ENCODE data around the gene NDUFS1.
"Not testable (repeated sequence)": the region's sequence is repeated elsewhere in the genome, so short reads cannot be mapped to it uniquely, and the experiment has no call there.

The NDUFS1 gene

GRCh38 chr2:206198677-206199076 is 39.4 kb upstream of the NDUFS1 start:
- TF ChIP-seq YY1 (IDR thresholded peaks at IDR 0.05; ENCODE audit: insufficient read depth, insufficient read length) (no peak), SUZ12 (IDR thresholded peaks at IDR 0.05; ENCODE audit: extremely low read depth, insufficient read depth, insufficient read length) (no peak), ZNF274 (IDR thresholded peaks at IDR 0.05; ENCODE audit: low read depth, low read length) (no peak)
- no peak overlapping the region for H3K4me3 ChIP-seq (ENCODE audit: insufficient read length, low read depth)
- DNase-seq (ENCODE audit: low read depth, low spot score) = no peak
- no peaks in the 10 kb centered on the region for H3K27me3 ChIP-seq (ENCODE audit: insufficient read depth, insufficient read length)
- H3K36me3 ChIP-seq (ENCODE audit: insufficient read depth, insufficient read length, low read length) = no peaks in the 10 kb centered on the region
- H3K9ac ChIP-seq (ENCODE audit: insufficient read length, low read depth) = no peak overlapping the region
- no peaks in the 10 kb centered on the region for H3K4me1 ChIP-seq (ENCODE audit: insufficient read depth, insufficient read length)
- no peaks in the 10 kb centered on the region for H3K9me3 ChIP-seq (ENCODE audit: insufficient read depth, low read length)

DNA sequence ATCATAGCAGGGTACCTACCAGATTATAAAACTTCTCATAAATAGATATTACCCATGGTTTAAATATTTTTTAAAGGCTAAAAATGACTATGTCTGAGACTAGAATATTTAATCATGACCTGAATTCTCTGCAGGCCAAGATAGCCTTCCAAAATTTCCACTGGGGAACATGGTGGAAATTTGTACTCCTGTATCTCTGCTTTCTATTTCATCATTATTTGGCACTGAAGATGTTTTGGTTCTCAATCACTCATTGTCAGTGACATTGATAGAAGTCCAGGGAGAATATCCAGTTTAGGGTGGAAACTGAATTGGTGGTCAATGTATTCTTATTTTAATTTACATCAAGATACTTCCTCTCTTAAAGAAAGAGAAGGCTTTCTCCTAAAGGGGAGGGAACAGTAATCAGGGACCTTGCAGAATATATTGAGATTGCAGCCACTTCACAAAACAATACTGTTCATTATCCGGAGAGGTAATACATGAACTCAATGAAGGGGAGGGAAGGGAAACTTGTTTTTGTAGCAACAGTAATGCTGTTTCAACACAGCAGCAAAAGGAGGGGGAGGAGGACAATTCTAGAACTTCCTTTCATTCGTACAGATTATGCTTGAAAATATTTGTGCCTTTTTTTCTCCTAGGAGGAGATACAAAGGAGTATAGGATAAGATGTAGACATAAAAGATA is 34.6 kb upstream of the NDUFS1 start:
- no peaks in the 10 kb centered on the region for H3K36me3 ChIP-seq (ENCODE audit: insufficient read depth, insufficient read length, low read length)
- no peak overlapping the region for H3K4me3 ChIP-seq (ENCODE audit: insufficient read length, low read depth)
- H3K9me3 ChIP-seq (ENCODE audit: insufficient read depth, low read length) = no peaks in the 10 kb centered on the region
- no peaks in the 10 kb centered on the region for H3K4me1 ChIP-seq (ENCODE audit: insufficient read depth, insufficient read length)
- H3K27me3 ChIP-seq (ENCODE audit: insufficient read depth, insufficient read length) = no peaks in the 10 kb centered on the region
- DNase-seq (ENCODE audit: low read depth, low spot score) = no peak
- TF ChIP-seq YY1 (IDR thresholded peaks at IDR 0.05; ENCODE audit: insufficient read depth, insufficient read length) = no peak
- TF ChIP-seq SUZ12 (IDR thresholded peaks at IDR 0.05; ENCODE audit: extremely low read depth, insufficient read depth, insufficient read length) = no peak
- TF ChIP-seq ZNF274 (IDR thresholded peaks at IDR 0.05; ENCODE audit: low read depth, low read length) = no peak
- no peak overlapping the region for H3K9ac ChIP-seq (ENCODE audit: insufficient read length, low read depth)

DNA sequence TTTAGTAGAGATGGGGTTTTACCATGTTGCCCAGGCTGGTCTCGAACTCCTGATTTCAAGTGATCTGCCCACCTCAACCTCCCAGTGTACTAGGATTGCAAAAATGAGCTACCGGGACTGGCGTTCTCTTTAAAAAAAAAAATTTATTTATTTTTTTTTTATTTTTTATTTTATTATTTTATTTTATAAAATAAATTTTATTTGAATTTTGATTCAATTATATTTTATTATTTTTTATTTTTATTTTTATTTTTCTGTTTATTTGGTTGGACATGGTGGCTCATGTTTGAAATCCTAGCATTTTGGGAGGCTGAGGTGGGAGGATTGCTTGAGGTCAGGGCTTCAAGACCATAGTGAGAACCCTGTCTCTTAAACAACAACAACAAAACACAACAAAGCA is 32.9 kb upstream of the NDUFS1 start:
- DNase-seq (ENCODE audit: low read depth, low spot score) = no peak
- TF ChIP-seq ZNF274 (IDR thresholded peaks at IDR 0.05; ENCODE audit: low read depth, low read length) (no peak), SUZ12 (IDR thresholded peaks at IDR 0.05; ENCODE audit: extremely low read depth, insufficient read depth, insufficient read length) (no peak), YY1 (IDR thresholded peaks at IDR 0.05; ENCODE audit: insufficient read depth, insufficient read length) (no peak)
- no peak overlapping the region for H3K4me3 ChIP-seq (ENCODE audit: insufficient read length, low read depth)
- no peaks in the 10 kb centered on the region for H3K4me1 ChIP-seq (ENCODE audit: insufficient read depth, insufficient read length)
- H3K27me3 ChIP-seq (ENCODE audit: insufficient read depth, insufficient read length) = no peaks in the 10 kb centered on the region
- H3K9me3 ChIP-seq (ENCODE audit: insufficient read depth, low read length) = no peaks in the 10 kb centered on the region
- H3K9ac ChIP-seq (ENCODE audit: insufficient read length, low read depth) = no peak overlapping the region
- H3K36me3 ChIP-seq (ENCODE audit: insufficient read depth, insufficient read length, low read length) = no peaks in the 10 kb centered on the region

- no peak overlapping the region for H3K4me3 ChIP-seq (ENCODE audit: insufficient read length, low read depth)
- no peaks in the 10 kb centered on the region for H3K9me3 ChIP-seq (ENCODE audit: insufficient read depth, low read length)
- TF ChIP-seq ZNF274 (IDR thresholded peaks at IDR 0.05; ENCODE audit: low read depth, low read length) (no peak), SUZ12 (IDR thresholded peaks at IDR 0.05; ENCODE audit: extremely low read depth, insufficient read depth, insufficient read length) (no peak)
Observed at GRCh38 chr2:206190689-206191088, 31.4 kb upstream of the NDUFS1 start.

DNA sequence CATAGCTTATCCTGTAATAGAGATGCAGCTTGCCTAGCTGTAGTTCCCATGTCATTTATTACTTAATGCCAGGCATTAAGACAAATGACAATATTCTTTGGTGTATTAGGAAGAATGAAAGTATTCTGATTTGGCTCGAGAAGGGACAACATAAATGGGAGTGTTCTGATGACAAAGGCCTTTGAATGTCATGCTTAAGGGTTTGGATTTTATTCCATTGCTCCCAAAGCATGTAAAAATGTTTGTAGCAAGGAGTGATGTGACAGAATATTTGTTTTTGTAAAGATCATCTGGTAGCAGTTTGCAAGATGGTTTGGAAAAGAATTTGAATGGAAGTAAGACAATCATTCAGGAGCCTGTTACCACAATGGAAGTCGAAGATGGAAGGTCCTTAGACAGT is 30.9 kb upstream of the NDUFS1 start:
- Histone ChIP-seq H3K9ac (ENCODE audit: insufficient read length, low read depth) (no peak overlapping the region), H3K4me3 (ENCODE audit: insufficient read length, low read depth) (no peak overlapping the region), H3K36me3 (ENCODE audit: insufficient read depth, insufficient read length, low read length) (no peaks in the 10 kb centered on the region), H3K4me1 (ENCODE audit: insufficient read depth, insufficient read length) (no peaks in the 10 kb centered on the region), H3K9me3 (ENCODE audit: insufficient read depth, low read length) (no peaks in the 10 kb centered on the region), H3K27me3 (ENCODE audit: insufficient read depth, insufficient read length) (no peaks in the 10 kb centered on the region)
- TF ChIP-seq YY1 (IDR thresholded peaks at IDR 0.05; ENCODE audit: insufficient read depth, insufficient read length) = no peak
- TF ChIP-seq ZNF274 (IDR thresholded peaks at IDR 0.05; ENCODE audit: low read depth, low read length) = no peak
- TF ChIP-seq SUZ12 (IDR thresholded peaks at IDR 0.05; ENCODE audit: extremely low read depth, insufficient read depth, insufficient read length) = no peak
- no peak for DNase-seq (ENCODE audit: low read depth, low spot score)

More at GRCh38 chr2:206190689-206191088, 31.4 kb upstream of the NDUFS1 start:
- DNase-seq (ENCODE audit: low read depth, low spot score) = no peak
- no peaks in the 10 kb centered on the region for H3K36me3 ChIP-seq (ENCODE audit: insufficient read depth, insufficient read length, low read length)
- H3K9ac ChIP-seq (ENCODE audit: insufficient read length, low read depth) = no peak overlapping the region
- no peaks in the 10 kb centered on the region for H3K4me1 ChIP-seq (ENCODE audit: insufficient read depth, insufficient read length)
- no peaks in the 10 kb centered on the region for H3K27me3 ChIP-seq (ENCODE audit: insufficient read depth, insufficient read length)

- H3K4me1 ChIP-seq (ENCODE audit: insufficient read depth, insufficient read length) = no peaks in the 10 kb centered on the region
- H3K36me3 ChIP-seq (ENCODE audit: insufficient read depth, insufficient read length, low read length) = no peaks in the 10 kb centered on the region
- no peak overlapping the region for H3K9ac ChIP-seq (ENCODE audit: insufficient read length, low read depth)
- no peak for TF ChIP-seq ZNF274 (IDR thresholded peaks at IDR 0.05; ENCODE audit: low read depth, low read length)
- no peak for TF ChIP-seq SUZ12 (IDR thresholded peaks at IDR 0.05; ENCODE audit: extremely low read depth, insufficient read depth, insufficient read length)
- TF ChIP-seq YY1 (IDR thresholded peaks at IDR 0.05; ENCODE audit: insufficient read depth, insufficient read length) = no peak
- no peaks in the 10 kb centered on the region for H3K9me3 ChIP-seq (ENCODE audit: insufficient read depth, low read length)
- H3K27me3 ChIP-seq (ENCODE audit: insufficient read depth, insufficient read length) = no peaks in the 10 kb centered on the region
- no peak overlapping the region for H3K4me3 ChIP-seq (ENCODE audit: insufficient read length, low read depth)
- DNase-seq (ENCODE audit: low read depth, low spot score) = no peak
Observed at GRCh38 chr2:206189691-206190090, 30.4 kb upstream of the NDUFS1 start.

DNA sequence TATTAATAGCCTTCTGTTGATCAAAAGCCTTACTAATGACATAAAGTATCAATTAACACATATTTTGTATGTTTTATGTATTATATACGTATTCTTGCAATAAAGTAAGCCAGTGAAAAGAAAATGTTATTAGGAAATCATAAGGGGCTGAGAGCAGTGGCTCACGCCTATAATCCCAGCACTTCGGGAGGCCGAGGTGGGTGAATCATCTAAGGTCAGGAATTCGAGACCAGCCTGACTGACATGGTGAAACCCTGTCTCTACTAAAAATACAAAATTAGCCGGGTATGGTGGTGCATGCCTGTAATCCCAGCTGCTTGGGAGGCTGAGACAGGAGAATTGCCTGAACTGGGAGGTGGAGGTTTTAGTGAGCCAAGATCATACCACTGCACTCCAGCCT is 22.3 kb upstream of the NDUFS1 start:
- H3K4me3 ChIP-seq (ENCODE audit: insufficient read length, low read depth); DNase-seq (ENCODE audit: low read depth, low spot score); H3K9me3 ChIP-seq (ENCODE audit: insufficient read depth, low read length); H3K36me3 ChIP-seq (ENCODE audit: insufficient read depth, insufficient read length, low read length); H3K9ac ChIP-seq (ENCODE audit: insufficient read length, low read depth); H3K4me1 ChIP-seq (ENCODE audit: insufficient read depth, insufficient read length); H3K27me3 ChIP-seq (ENCODE audit: insufficient read depth, insufficient read length): not testable (repeated sequence)

All from NT2/D1 (cell line).